HG02840 (cell line): Measurements from ENCODE around the gene SERPINA4.

Source experiments
- ATAC-seq: cut with Tn5 transposase; IDR thresholded peaks from one replicate; pipeline ENCODE4 v1.9.1; 2021; ENCODE audit warnings: mild to moderate bottlenecking, moderate library complexity, moderate number of reproducible peaks; ENCODE audit not compliant: unreplicated experiment, low FRiP score

Gene SERPINA4

DNA sequence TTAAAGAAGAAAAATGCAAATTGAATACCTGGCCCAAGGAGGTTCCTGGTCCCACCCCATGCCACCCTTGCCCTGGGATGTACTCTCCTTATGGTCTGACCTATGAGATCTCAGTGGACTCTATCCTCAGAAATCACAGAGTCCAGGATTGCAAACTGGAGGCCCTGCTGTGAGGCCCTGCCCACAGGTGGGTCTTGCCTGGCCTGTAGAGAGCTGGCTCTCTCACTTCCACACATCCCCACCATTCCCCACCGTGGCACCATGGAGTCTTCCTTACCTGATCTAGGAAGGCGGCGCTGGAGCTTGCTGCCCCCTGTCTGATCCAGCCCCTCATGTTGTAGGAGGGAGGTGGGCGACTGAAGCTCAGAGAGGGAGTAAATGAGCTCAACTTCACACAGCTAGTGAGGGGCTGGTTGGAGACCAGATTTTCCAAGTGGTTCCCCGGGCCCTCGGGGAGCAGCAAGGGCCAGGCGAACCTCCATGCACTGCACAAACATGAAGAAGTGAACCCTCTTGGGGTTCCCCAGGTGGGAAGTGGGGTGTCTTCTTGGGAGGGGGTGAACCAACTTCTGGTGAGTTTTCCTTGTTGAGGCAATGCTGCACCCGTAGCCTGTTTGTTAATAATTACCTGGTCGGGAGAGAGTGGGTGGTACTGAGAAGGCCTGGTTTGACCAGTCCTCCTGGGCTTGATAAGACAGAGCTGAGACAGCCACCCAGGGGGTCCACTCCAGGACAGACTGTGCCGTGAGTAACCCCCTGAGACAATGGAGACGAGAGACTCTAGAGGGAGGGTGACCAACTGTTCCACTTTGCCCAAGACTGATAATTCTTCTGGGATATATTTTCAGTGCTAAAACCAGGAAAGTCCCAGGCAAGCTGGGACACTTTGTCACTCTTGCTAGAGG lies at the start of gene SERPINA4:
SERPINA4 (plus strand) TSS at position 692 of the 905 bp plus-strand sequence. CDS start 2,041 bp downstream, outside the sequence.
- ATAC-seq = no peak

- ATAC-seq = no peak
Measured at GRCh38 chr14:94514351-94514750, 46.9 kb upstream of the SERPINA4 start.

GRCh38 chr14:94515426-94515825 lies 45.8 kb upstream of the SERPINA4 start:
- no peak for ATAC-seq

- ATAC-seq = no peak
Measured at GRCh38 chr14:94515856-94516255, 45.4 kb upstream of the SERPINA4 start.

DNA sequence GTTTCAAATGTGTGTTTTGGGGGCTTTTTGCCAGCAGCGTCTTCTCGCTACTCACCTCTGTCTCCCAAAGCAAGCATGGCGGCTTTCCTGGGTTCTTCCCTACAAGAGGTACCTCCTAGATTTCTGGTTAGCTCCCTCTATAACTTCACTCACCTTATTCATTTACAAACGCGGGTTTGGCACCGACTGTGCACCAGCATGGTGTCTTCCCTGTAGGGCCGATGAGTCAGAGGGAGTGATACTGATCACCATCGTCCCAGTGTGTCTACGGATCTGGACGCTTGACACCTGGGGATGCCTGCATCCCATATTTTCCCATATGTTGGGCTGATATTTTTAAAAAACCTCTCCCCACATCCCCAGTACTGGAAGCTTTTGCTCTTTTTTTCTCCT lies 44.0 kb upstream of the SERPINA4 start:
- no peak for ATAC-seq

DNA sequence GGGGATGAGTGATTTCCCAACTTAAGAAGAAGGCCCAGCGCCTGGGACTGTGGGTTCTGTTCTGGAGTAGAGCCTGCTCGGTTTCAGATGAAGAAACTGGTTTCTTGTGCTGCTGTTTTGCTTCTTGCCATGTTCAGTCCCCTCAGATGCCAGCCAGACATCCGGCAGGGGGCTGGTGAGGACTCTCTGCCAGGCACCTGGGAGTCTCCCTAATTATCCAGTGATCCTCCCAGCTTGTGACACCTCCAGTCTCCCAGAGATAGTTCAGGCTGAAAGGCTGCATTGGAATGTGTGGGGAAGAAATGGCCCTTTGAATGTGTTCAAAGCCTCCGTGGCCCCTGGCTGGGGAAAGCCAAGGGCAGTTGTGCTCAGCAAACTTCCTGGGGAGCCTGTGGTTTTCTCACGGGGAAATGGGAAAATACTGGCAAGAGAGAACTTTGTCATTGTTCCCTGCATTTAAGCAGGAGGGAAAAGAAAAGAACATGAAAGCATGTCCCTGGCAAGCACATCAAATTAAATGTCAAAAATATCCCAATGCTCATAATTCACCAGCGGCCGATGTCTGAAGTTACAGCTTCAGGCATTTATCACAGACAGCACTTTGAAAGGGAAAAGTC lies 43.5 kb upstream of the SERPINA4 start:
- no peak for ATAC-seq

GRCh38 chr14:94521375-94522114 lies 39.7 kb upstream of the SERPINA4 start:
- no peak for ATAC-seq

GRCh38 chr14:94522115-94522724 lies 39.0 kb upstream of the SERPINA4 start:
- ATAC-seq = no peak

DNA sequence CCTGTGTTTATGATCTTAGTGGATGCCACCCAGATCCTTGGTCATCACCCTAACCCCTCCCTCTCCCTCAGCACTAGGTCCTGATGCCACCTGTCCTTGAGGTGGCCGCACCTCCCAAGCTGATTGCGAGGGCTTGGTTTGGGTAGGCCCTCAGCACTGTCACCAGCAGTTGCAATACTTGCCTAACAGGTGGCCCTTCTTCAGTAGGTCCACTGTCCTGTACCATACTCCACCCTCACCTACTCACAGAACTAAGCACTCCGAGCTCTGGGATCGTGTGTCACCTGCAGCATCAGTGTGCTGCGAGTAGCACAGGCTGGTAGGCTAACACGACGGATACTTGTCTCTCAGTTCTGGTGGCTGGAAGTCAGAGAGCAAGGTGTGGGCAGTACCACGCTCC lies 38.0 kb upstream of the SERPINA4 start:
- no peak for ATAC-seq

- no peak for ATAC-seq
Measured at GRCh38 chr14:94524093-94524492, 37.1 kb upstream of the SERPINA4 start.

DNA sequence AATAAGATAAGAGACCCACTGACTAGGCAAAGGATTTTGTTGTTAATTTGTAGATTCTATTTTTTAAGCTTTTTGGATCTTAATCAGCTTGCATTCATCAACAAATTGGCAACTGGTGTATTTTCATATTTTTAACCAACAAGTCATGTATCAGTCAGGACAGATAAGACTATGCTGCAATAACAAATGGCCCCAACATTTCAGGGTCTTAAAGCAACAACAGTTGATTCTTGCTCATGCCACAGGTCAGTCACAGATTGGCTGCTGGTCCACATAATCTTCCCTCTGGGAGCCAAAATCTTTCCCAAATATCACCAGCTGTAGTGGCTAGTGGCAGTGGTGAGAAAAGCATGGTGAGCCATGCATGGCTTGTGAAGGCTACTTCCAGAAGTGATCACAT lies 30.1 kb upstream of the SERPINA4 start:
- ATAC-seq = no peak

GRCh38 chr14:94532447-94532846 lies 28.8 kb upstream of the SERPINA4 start:
- no peak for ATAC-seq

DNA sequence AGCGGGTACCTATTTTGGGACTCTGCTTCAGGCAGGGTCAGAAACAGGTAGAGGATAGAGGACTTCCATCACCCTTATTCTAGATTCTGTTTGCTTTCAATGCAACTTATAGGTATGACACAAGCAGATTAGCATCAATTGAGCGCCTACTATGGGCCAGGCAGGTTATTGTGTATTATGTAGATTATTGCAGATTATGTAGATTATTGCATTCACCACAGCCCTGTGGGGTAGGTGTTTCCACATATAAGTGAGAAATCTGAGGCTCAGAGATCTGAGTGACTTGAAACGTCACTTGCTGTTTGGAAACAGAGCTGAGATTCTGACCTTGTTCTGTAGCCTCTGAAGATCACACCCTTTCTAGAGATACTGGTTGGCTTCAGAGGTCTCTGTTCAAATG lies 25.7 kb upstream of the SERPINA4 start:
- no peak for ATAC-seq

GRCh38 chr14:94536836-94537235 lies 24.4 kb upstream of the SERPINA4 start:
- no peak for ATAC-seq

- no peak for ATAC-seq
Measured at GRCh38 chr14:94538070-94538740, 23.0 kb upstream of the SERPINA4 start.

DNA sequence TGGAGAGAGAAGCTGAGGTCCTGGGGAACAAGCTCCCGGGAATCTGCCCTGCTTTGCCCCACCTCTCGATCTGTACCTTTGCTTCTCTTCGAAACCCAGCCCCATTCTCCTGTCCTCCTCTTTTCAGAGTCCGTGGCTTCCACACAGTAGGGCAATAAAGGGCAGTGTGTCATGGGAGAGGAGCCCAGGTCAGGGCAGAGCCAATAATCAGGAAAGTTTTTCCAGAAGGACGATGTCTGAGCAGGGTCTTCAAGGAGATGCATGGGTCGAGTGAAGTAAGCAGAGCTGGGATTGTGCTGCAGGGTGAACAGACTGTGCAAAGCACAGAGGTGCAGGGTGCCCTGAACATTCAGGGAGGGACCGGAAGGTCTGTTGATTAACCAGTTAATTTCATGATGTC lies 22.1 kb upstream of the SERPINA4 start:
- ATAC-seq = no peak

- ATAC-seq = no peak
Measured at GRCh38 chr14:94540031-94540794, 21.0 kb upstream of the SERPINA4 start.

- ATAC-seq = no peak
Measured at GRCh38 chr14:94541234-94541975, 19.8 kb upstream of the SERPINA4 start.
